Mesendoderm (in vitro differentiated cells): Measurements from ENCODE around the gene CPT1A.

Experiments
- DNase-seq: peaks from one replicate; pipeline ENCODE4 v3.0.0; 2013
- H2AK5ac ChIP-seq: 2 replicates; pipeline ENCODE4 v1.6.1; 2013; ENCODE audit warnings: low read length, inconsistent platforms
- H2BK120ac ChIP-seq: 2 replicates; pipeline ENCODE4 v1.6.1; 2013; ENCODE audit warnings: low read depth, mild to moderate bottlenecking, low read length, moderate library complexity, mixed read lengths
- H2BK15ac ChIP-seq: replicated peaks from 2 replicates; pipeline ENCODE4 v1.6.1; 2013; ENCODE audit warnings: low read depth, mild to moderate bottlenecking, moderate library complexity
- H2BK5ac ChIP-seq: 2 replicates; pipeline ENCODE4 v1.6.1; 2013; ENCODE audit warnings: low read length, inconsistent platforms
- H3K18ac ChIP-seq: 2 replicates; pipeline ENCODE4 v1.6.1; 2013; ENCODE audit warnings: mild to moderate bottlenecking, low read length, mixed read lengths
- H3K23ac ChIP-seq: one replicate; pipeline ENCODE4 v1.6.1; 2013; ENCODE audit warnings: low read length
- H3K27ac ChIP-seq: 2 replicates; pipeline ENCODE4 v1.5.1; 2013; ENCODE audit warnings: low read depth, mild to moderate bottlenecking, inconsistent platforms, low read length, moderate library complexity
- H3K27me3 ChIP-seq: 2 replicates; pipeline ENCODE4 v1.6.1; 2013; ENCODE audit warnings: low read length, control low read depth, mild to moderate bottlenecking, inconsistent platforms; ENCODE audit not compliant: insufficient read depth, poor library complexity
- H3K36me3 ChIP-seq: 2 replicates; pipeline ENCODE4 v1.6.1; 2013; ENCODE audit warnings: low read length, inconsistent platforms; ENCODE audit not compliant: control insufficient read depth, insufficient read depth
- H3K4ac ChIP-seq: one replicate; pipeline ENCODE4 v1.6.1; 2013; ENCODE audit warnings: low read depth, mild to moderate bottlenecking, low read length, moderate library complexity
- H3K4me1 ChIP-seq: 2 replicates; pipeline ENCODE4 v1.6.1; 2013; ENCODE audit warnings: low read depth, low read length, inconsistent platforms; ENCODE audit not compliant: control insufficient read depth
- H3K4me2 ChIP-seq: 2 replicates; pipeline ENCODE4 v1.6.1; 2013; ENCODE audit warnings: low read length
- H3K4me3 ChIP-seq: 2 replicates; pipeline ENCODE4 v1.5.1; 2013; ENCODE audit warnings: mild to moderate bottlenecking, low read length
- H3K56ac ChIP-seq: one replicate; pipeline ENCODE4 v1.6.1; 2013; ENCODE audit warnings: low read length
- H3K79me1 ChIP-seq: 2 replicates; pipeline ENCODE4 v1.6.1; 2013; ENCODE audit warnings: low read length, inconsistent platforms
- H3K79me2 ChIP-seq: 2 replicates; pipeline ENCODE4 v1.6.1; 2013; ENCODE audit warnings: mild to moderate bottlenecking, low read length; ENCODE audit not compliant: control insufficient read depth, insufficient read depth
- H3K9ac ChIP-seq: 2 replicates; pipeline ENCODE4 v1.6.1; 2013; ENCODE audit warnings: low read length, inconsistent platforms
- H4K5ac ChIP-seq: one replicate; pipeline ENCODE4 v1.6.1; 2013; ENCODE audit warnings: low read length
- H4K8ac ChIP-seq: one replicate; pipeline ENCODE4 v1.6.1; 2013; ENCODE audit warnings: low read depth, mild to moderate bottlenecking, control low read depth, low read length, moderate library complexity
- WGBS: extraction: QIAGEN DNeasy Blood & Tissue Kit; methylation state at CpG from one replicate; pipeline ENCODE4 v1.1.7; 2013; ENCODE audit warnings: low lambda C conversion rate, missing lambda C conversion rate; ENCODE audit not compliant: insufficient coverage; ENCODE audit errors: extremely low coverage; 5-methylcytosine and 5-hydroxymethylcytosine counted together

The CPT1A gene

GRCh38 chr11:68848429-68848828 is 6.7 kb upstream of the CPT1A start:
- Histone ChIP-seq H2AK5ac (no peak overlapping the region), H3K4me3 (no peak overlapping the region), H3K79me2 (no peaks in the 10 kb centered on the region), H4K5ac (no peak overlapping the region), H2BK120ac (no peak overlapping the region), H3K36me3 (no peaks in the 10 kb centered on the region), H3K9ac (no peak overlapping the region), H3K18ac (no peak overlapping the region), H3K27ac (no peak overlapping the region), H3K4me2 (no peak overlapping the region), H3K4ac (no peak overlapping the region), H3K27me3 (peaks cover 2% of the 10 kb centered on the region), H3K4me1 (no peaks in the 10 kb centered on the region), H2BK5ac (no peak overlapping the region), H3K56ac (no peak overlapping the region), H4K8ac (no peak overlapping the region), H3K79me1 (no peaks in the 10 kb centered on the region), H3K23ac (no peak overlapping the region), H2BK15ac (no peak overlapping the region)
- DNase-seq = no peak
- WGBS = no CpG with 5 or more reads among the region's 15 CpGs

GRCh38 chr11:68847395-68847794 is 5.7 kb upstream of the CPT1A start:
- H3K27me3 ChIP-seq = peaks cover 12% of the 10 kb centered on the region
- no peak overlapping the region for H2BK15ac ChIP-seq
- no peaks in the 10 kb centered on the region for H3K4me1 ChIP-seq
- no peak overlapping the region for H2BK120ac ChIP-seq
- no peaks in the 10 kb centered on the region for H3K36me3 ChIP-seq
- H3K79me2 ChIP-seq = no peaks in the 10 kb centered on the region
- no peak overlapping the region for H3K4me3 ChIP-seq
- no peak overlapping the region for H2AK5ac ChIP-seq
- H3K4me2 ChIP-seq = no peak overlapping the region
- H3K23ac ChIP-seq = no peak overlapping the region
- no peak overlapping the region for H4K5ac ChIP-seq
- no peak overlapping the region for H3K4ac ChIP-seq
- H4K8ac ChIP-seq = no peak overlapping the region
- no peak for DNase-seq
- H3K18ac ChIP-seq = no peak overlapping the region
- WGBS = no CpG with 5 or more reads among the region's 4 CpGs
- H3K27ac ChIP-seq = no peak overlapping the region
- no peaks in the 10 kb centered on the region for H3K79me1 ChIP-seq
- H2BK5ac ChIP-seq = no peak overlapping the region
- no peak overlapping the region for H3K9ac ChIP-seq
- no peak overlapping the region for H3K56ac ChIP-seq

- no peak overlapping the region for H3K18ac ChIP-seq
- H3K27me3 ChIP-seq = peaks cover 19% of the 10 kb centered on the region
- H2BK15ac ChIP-seq = no peak overlapping the region
- no peak overlapping the region for H3K4me3 ChIP-seq
- DNase-seq = no peak
- H2AK5ac ChIP-seq = no peak overlapping the region
- H3K56ac ChIP-seq = no peak overlapping the region
- H3K36me3 ChIP-seq = no peaks in the 10 kb centered on the region
- no peak overlapping the region for H4K5ac ChIP-seq
- no peaks in the 10 kb centered on the region for H3K79me1 ChIP-seq
- no peak overlapping the region for H2BK5ac ChIP-seq
- no peak overlapping the region for H4K8ac ChIP-seq
- H3K23ac ChIP-seq = no peak overlapping the region
- no peak overlapping the region for H3K4ac ChIP-seq
- no peak overlapping the region for H3K4me2 ChIP-seq
- H3K27ac ChIP-seq = no peak overlapping the region
- no peaks in the 10 kb centered on the region for H3K4me1 ChIP-seq
- WGBS = no CpG with 5 or more reads among the region's 18 CpGs
- no peaks in the 10 kb centered on the region for H3K79me2 ChIP-seq
- H3K9ac ChIP-seq = no peak overlapping the region
- H2BK120ac ChIP-seq = no peak overlapping the region
These were observed 3.8 kb upstream of the CPT1A start for GRCh38 chr11:68845351-68846002.

GRCh38 chr11:68844801-68845200 is 3.1 kb upstream of the CPT1A start:
- no peak overlapping the region for H4K8ac ChIP-seq
- DNase-seq = no peak
- H2BK5ac ChIP-seq = no peak overlapping the region
- H3K4ac ChIP-seq = no peak overlapping the region
- H3K4me3 ChIP-seq = no peak overlapping the region
- no peak overlapping the region for H3K23ac ChIP-seq
- H3K56ac ChIP-seq = no peak overlapping the region
- H3K27ac ChIP-seq = no peak overlapping the region
- H3K9ac ChIP-seq = no peak overlapping the region
- peaks cover 19% of the 10 kb centered on the region for H3K27me3 ChIP-seq
- H3K4me2 ChIP-seq = no peak overlapping the region
- no peak overlapping the region for H4K5ac ChIP-seq
- H2BK120ac ChIP-seq = no peak overlapping the region
- H2AK5ac ChIP-seq = no peak overlapping the region
- H3K18ac ChIP-seq = no peak overlapping the region
- H3K36me3 ChIP-seq = no peaks in the 10 kb centered on the region
- H2BK15ac ChIP-seq = no peak overlapping the region
- WGBS = no CpG with 5 or more reads among the region's 6 CpGs
- H3K79me2 ChIP-seq = no peaks in the 10 kb centered on the region
- no peaks in the 10 kb centered on the region for H3K79me1 ChIP-seq
- peaks cover 3% of the 10 kb centered on the region for H3K4me1 ChIP-seq

- H3K9ac ChIP-seq = peak overlapping the region; percentile 39
- no peak overlapping the region for H3K23ac ChIP-seq
- H3K4ac ChIP-seq = no peak overlapping the region
- H2AK5ac ChIP-seq = no peak overlapping the region
- H3K4me1 ChIP-seq = peaks cover 4% of the 10 kb centered on the region
- no peak overlapping the region for H4K8ac ChIP-seq
- 100% methylated on average over 2 of the region's 3 CpGs for WGBS
- H3K79me1 ChIP-seq = no peaks in the 10 kb centered on the region
- H3K4me3 ChIP-seq = no peak overlapping the region
- peaks cover 19% of the 10 kb centered on the region for H3K27me3 ChIP-seq
- no peak overlapping the region for H2BK15ac ChIP-seq
- H3K18ac ChIP-seq = no peak overlapping the region
- H4K5ac ChIP-seq = no peak overlapping the region
- H2BK120ac ChIP-seq = no peak overlapping the region
- H3K27ac ChIP-seq = no peak overlapping the region
- H3K79me2 ChIP-seq = no peaks in the 10 kb centered on the region
- no peak overlapping the region for H2BK5ac ChIP-seq
- H3K56ac ChIP-seq = no peak overlapping the region
- no peak for DNase-seq
- H3K4me2 ChIP-seq = peak overlapping the region; percentile 34
- no peaks in the 10 kb centered on the region for H3K36me3 ChIP-seq
These were observed 2.7 kb upstream of the CPT1A start for GRCh38 chr11:68844376-68844775.

- Histone ChIP-seq H3K27ac (no peak overlapping the region), H3K79me1 (no peaks in the 10 kb centered on the region), H3K36me3 (no peaks in the 10 kb centered on the region), H3K18ac (no peak overlapping the region), H2BK15ac (no peak overlapping the region), H4K5ac (no peak overlapping the region), H3K4me2 (peak overlapping the region; percentile 73), H3K27me3 (peaks cover 19% of the 10 kb centered on the region), H3K4me3 (peak overlapping the region; percentile 16), H2BK5ac (no peak overlapping the region), H3K79me2 (no peaks in the 10 kb centered on the region), H3K4ac (no peak overlapping the region), H2BK120ac (no peak overlapping the region), H4K8ac (no peak overlapping the region), H2AK5ac (no peak overlapping the region), H3K9ac (peak overlapping the region; percentile 57), H3K23ac (no peak overlapping the region), H3K4me1 (peaks cover 4% of the 10 kb centered on the region), H3K56ac (peak overlapping the region; percentile 84)
- WGBS = no CpG with 5 or more reads among the region's 54 CpGs
- DNase-seq = peak; percentile 89
These were observed 2.1 kb upstream of the CPT1A start for GRCh38 chr11:68843703-68844312.
